ENCODE results near the gene DENND4C. TPM values are rescaled to one million over a fixed set of nuclear protein-coding genes. Genes with fewer than 3 reads are reported as not detected.
A peak's percentile ranks its signal among the peaks of the same experiment; 100 is the strongest.

The DENND4C gene
- total RNA-seq, 3 donors from 2014 or later (not counting 1 experiment from before 2014, with no cell fraction given): 82.6 to 115 (median 100) TPM

- no peak overlapping the region for H3K27ac Mint-ChIP-seq
- H3K9me3 Mint-ChIP-seq: peaks cover 0 to 3% of the 10 kb centered on the region in 2 donors
- peaks cover 55 to 57% of the 10 kb centered on the region in 2 donors for H3K4me1 Mint-ChIP-seq
- Histone ChIP-seq H3K27me3 (ENCODE audit: control insufficient read depth, insufficient read depth, low read length) (no peaks in the 10 kb centered on the region), H3K9me3 (ENCODE audit: control insufficient read depth, insufficient read depth, low read length) (peaks cover 4% of the 10 kb centered on the region), H3K4me3 (ENCODE audit: low read length) (no peak overlapping the region), H3K4me1 (ENCODE audit: control insufficient read depth, insufficient read depth, low read length) (no peaks in the 10 kb centered on the region), H3K36me3 (ENCODE audit: control insufficient read depth, insufficient read depth, low read length) (peaks cover 3% of the 10 kb centered on the region), H3K27ac (ENCODE audit: low read length) (no peak overlapping the region)
- intact Hi-C loops (cut with micrococcal nuclease): no loop called here
- no peak overlapping the region for H3K4me3 Mint-ChIP-seq
- no peaks in the 10 kb centered on the region for H3K36me3 Mint-ChIP-seq
- no peaks in the 10 kb centered on the region for H3K27me3 Mint-ChIP-seq (ENCODE audit: low read depth in 2 of 2)
- ATAC-seq (no peak), DNase-seq (no peak)
- 96% methylated on average over 4 of the region's 4 CpGs for WGBS (ENCODE audit: insufficient coverage)
- TF ChIP-seq CTCF (IDR thresholded peaks at IDR 0.05): no peak
Measured at GRCh38 chr9:19271081-19271480, 40.6 kb downstream of the DENND4C start.

GRCh38 chr9:19281801-19282200 lies 51.3 kb downstream of the DENND4C start:
- no peak for ATAC-seq
- H3K4me3 Mint-ChIP-seq: no peak overlapping the region

DNA sequence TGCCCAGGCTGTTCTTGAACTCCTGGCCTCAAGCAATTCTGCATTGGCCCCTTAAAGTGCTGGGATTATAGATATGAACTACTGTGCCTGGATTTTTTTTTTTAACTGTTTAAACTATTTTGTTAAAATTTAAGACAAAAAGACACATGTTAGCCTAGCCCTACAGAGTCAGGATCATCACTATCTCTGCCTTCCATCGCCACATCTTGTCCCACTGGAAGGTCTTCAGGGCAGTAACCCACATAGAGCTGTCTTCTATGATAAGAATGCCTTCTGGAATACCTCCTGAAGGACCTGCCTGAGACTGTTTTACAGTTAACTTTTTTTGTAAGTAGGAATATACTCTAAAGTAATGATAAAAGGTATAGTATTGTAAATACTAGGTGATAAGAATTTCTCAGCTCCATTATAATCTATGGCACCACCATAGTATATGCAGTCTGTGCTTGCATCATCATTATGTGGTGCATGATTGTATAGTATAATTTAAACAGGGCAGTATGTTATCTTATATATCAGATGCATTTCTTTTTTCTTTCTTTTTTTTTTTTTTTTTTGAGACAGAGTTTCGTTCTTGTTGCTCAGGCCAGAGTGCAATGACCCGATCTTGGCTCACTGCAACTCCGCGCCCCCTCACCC lies 52.7 kb downstream of the DENND4C start:
- 98% methylated on average over 5 of the region's 5 CpGs for WGBS (ENCODE audit: insufficient coverage)
- no peaks in the 10 kb centered on the region for H3K9me3 Mint-ChIP-seq
- no peak for TF ChIP-seq CTCF (IDR thresholded peaks at IDR 0.05)
- no peaks in the 10 kb centered on the region for H3K36me3 Mint-ChIP-seq
- no peak overlapping the region for H3K4me3 ChIP-seq (ENCODE audit: low read length)
- H3K4me3 Mint-ChIP-seq: no peak overlapping the region
- H3K9me3 ChIP-seq (ENCODE audit: control insufficient read depth, insufficient read depth, low read length): no peaks in the 10 kb centered on the region
- no peaks in the 10 kb centered on the region for H3K4me1 ChIP-seq (ENCODE audit: control insufficient read depth, insufficient read depth, low read length)
- no peaks in the 10 kb centered on the region for H3K27me3 ChIP-seq (ENCODE audit: control insufficient read depth, insufficient read depth, low read length)
- intact Hi-C loops (cut with micrococcal nuclease): no loop called here
- ATAC-seq (no peak), DNase-seq (no peak)
- H3K4me1 Mint-ChIP-seq: peaks cover 33 to 36% of the 10 kb centered on the region in 2 donors
- H3K27me3 Mint-ChIP-seq (ENCODE audit: low read depth in 2 of 2): no peaks in the 10 kb centered on the region
- peak overlapping the region; percentile 22 to 62 for H3K27ac Mint-ChIP-seq
- H3K36me3 ChIP-seq (ENCODE audit: control insufficient read depth, insufficient read depth, low read length): peaks cover 6% of the 10 kb centered on the region
- H3K27ac ChIP-seq (ENCODE audit: low read length): no peak overlapping the region

More at GRCh38 chr9:19281801-19282200, 51.3 kb downstream of the DENND4C start:
- H3K4me1 Mint-ChIP-seq: peaks cover 41 to 45% of the 10 kb centered on the region in 2 donors
- H3K27me3 ChIP-seq (ENCODE audit: control insufficient read depth, insufficient read depth, low read length): no peaks in the 10 kb centered on the region
- H3K4me1 ChIP-seq (ENCODE audit: control insufficient read depth, insufficient read depth, low read length): no peaks in the 10 kb centered on the region
- intact Hi-C loops (cut with micrococcal nuclease): no loop called here
- DNase-seq: no peak
- no peaks in the 10 kb centered on the region for H3K9me3 Mint-ChIP-seq
- no peak overlapping the region for H3K27ac ChIP-seq (ENCODE audit: low read length)
- H3K9me3 ChIP-seq (ENCODE audit: control insufficient read depth, insufficient read depth, low read length): no peaks in the 10 kb centered on the region
- peaks cover 2% of the 10 kb centered on the region for H3K36me3 ChIP-seq (ENCODE audit: control insufficient read depth, insufficient read depth, low read length)
- no peak for TF ChIP-seq CTCF (IDR thresholded peaks at IDR 0.05)
- no peak overlapping the region for H3K4me3 ChIP-seq (ENCODE audit: low read length)
- no peaks in the 10 kb centered on the region for H3K27me3 Mint-ChIP-seq (ENCODE audit: low read depth in 2 of 2)
- peak overlapping the region in 1 of 2 donors; percentile 58 for H3K27ac Mint-ChIP-seq
- no peaks in the 10 kb centered on the region for H3K36me3 Mint-ChIP-seq

- H3K4me3 ChIP-seq (ENCODE audit: low read length): no peak overlapping the region
- Mint-ChIP-seq H3K4me3 (no peak overlapping the region), H3K9me3 (no peaks in the 10 kb centered on the region), H3K27ac (peak overlapping the region in 1 of 2 donors; percentile 7), H3K4me1 (peaks cover 38 to 39% of the 10 kb centered on the region in 2 donors), H3K27me3 (ENCODE audit: low read depth in 2 of 2) (no peaks in the 10 kb centered on the region), H3K36me3 (no peaks in the 10 kb centered on the region)
- H3K9me3 ChIP-seq (ENCODE audit: control insufficient read depth, insufficient read depth, low read length): no peaks in the 10 kb centered on the region
- TF ChIP-seq CTCF (IDR thresholded peaks at IDR 0.05): no peak
- no CpG with 5 or more reads among the region's 3 CpGs for WGBS (ENCODE audit: insufficient coverage)
- H3K36me3 ChIP-seq (ENCODE audit: control insufficient read depth, insufficient read depth, low read length): peaks cover 14% of the 10 kb centered on the region
- DNase-seq (no peak), ATAC-seq (no peak)
- intact Hi-C loops (cut with micrococcal nuclease): no loop called here
- H3K4me1 ChIP-seq (ENCODE audit: control insufficient read depth, insufficient read depth, low read length): no peaks in the 10 kb centered on the region
- H3K27me3 ChIP-seq (ENCODE audit: control insufficient read depth, insufficient read depth, low read length): no peaks in the 10 kb centered on the region
- no peak overlapping the region for H3K27ac ChIP-seq (ENCODE audit: low read length)
Measured at GRCh38 chr9:19284729-19285128, 54.2 kb downstream of the DENND4C start.
